HepG2 (cell line): ENCODE results near the gene TMEM107. TPM values are rescaled to one million over a fixed set of nuclear protein-coding genes. Genes with fewer than 3 reads are reported as not detected.
A peak's percentile ranks its signal among the peaks of the same experiment; 100 is the strongest.

Experiments
- ASH2L ChIP-seq: fragments of 300-600, 200-600 bp; sonication (generic); IDR thresholded peaks from 2 replicates; pipeline ENCODE4 v1.7.0; 2017; ENCODE audit warnings: low read depth, mild to moderate bottlenecking, moderate library complexity, mixed read lengths, low read length; ENCODE audit not compliant: insufficient read length
- BRD4 ChIP-seq: sonication (generic); formaldehyde crosslinking; IDR thresholded peaks from 2 replicates; pipeline ENCODE4 v1.4.0; 2020; ENCODE audit warnings: missing genetic modification reagents
- CREB1 ChIP-seq, 2 experiments: fragments of 450-650 bp in 1 of 2; IDR thresholded peaks; 2 replicates each; pipeline ENCODE4 v1.6.1; 2016 to 2017; ENCODE audit warnings: control low read depth in 1 of 2, mild to moderate bottlenecking in 1 of 2, missing compliant biosample characterization in 1 of 2, missing genetic modification characterization in 1 of 2
- FOXK2 ChIP-seq: fragments of 450-650 bp; IDR thresholded peaks from 2 replicates; pipeline ENCODE4 v1.6.1; 2016
- GATA4 ChIP-seq: sonication (generic); IDR thresholded peaks from 2 replicates; pipeline ENCODE4 v1.6.1; 2016; ENCODE audit warnings: antibody characterized with exemption, low read depth, borderline replicate concordance
- HIVEP1 ChIP-seq: sonication (generic); formaldehyde crosslinking; IDR thresholded peaks from 2 replicates; pipeline ENCODE4 v1.4.0; 2020; ENCODE audit warnings: mild to moderate bottlenecking, missing genetic modification reagents
- JDP2 ChIP-seq: sonication (generic); formaldehyde crosslinking; IDR thresholded peaks from 2 replicates; pipeline ENCODE4 v1.8.1; 2022; ENCODE audit warnings: missing genetic modification reagents, borderline replicate concordance
- KDM5A ChIP-seq: fragments of 200-600 bp; sonication (generic); IDR thresholded peaks from 2 replicates; pipeline ENCODE4 v1.7.0; 2018; ENCODE audit warnings: antibody characterized with exemption, mild to moderate bottlenecking, low read length, borderline replicate concordance
- KLF13 ChIP-seq: sonication (generic); formaldehyde crosslinking; IDR thresholded peaks from 2 replicates; pipeline ENCODE4 v1.4.0; 2020; ENCODE audit warnings: mild to moderate bottlenecking, missing genetic modification reagents
- KLF6 ChIP-seq: IDR thresholded peaks from 2 replicates; pipeline ENCODE4 v1.8.0; 2016; ENCODE audit warnings: missing biosample characterization, missing genetic modification reagents
- MZF1 ChIP-seq: sonication (generic); formaldehyde crosslinking; IDR thresholded peaks from 2 replicates; pipeline ENCODE4 v1.8.1; 2023; ENCODE audit warnings: mild to moderate bottlenecking, missing genetic modification reagents, borderline replicate concordance
- ZNF292 ChIP-seq: sonication (generic); formaldehyde crosslinking; IDR thresholded peaks from 2 replicates; pipeline ENCODE4 v1.8.1; 2022; ENCODE audit warnings: mild to moderate bottlenecking, low read depth, missing genetic modification reagents, borderline replicate concordance
- ZNF605 ChIP-seq: sonication (generic); formaldehyde crosslinking; IDR thresholded peaks from 2 replicates; pipeline ENCODE4 v1.8.0; 2022; ENCODE audit warnings: mild to moderate bottlenecking, missing genetic modification reagents
- ZNF644 ChIP-seq: IDR thresholded peaks from 2 replicates; pipeline ENCODE4 v1.6.1; 2016; ENCODE audit warnings: low read depth
- ZNF790 ChIP-seq: sonication (generic); formaldehyde crosslinking; IDR thresholded peaks from 2 replicates; pipeline ENCODE4 v1.8.0; 2022; ENCODE audit warnings: missing genetic modification reagents, mild to moderate bottlenecking, borderline replicate concordance
- ZNF83 ChIP-seq: sonication (generic); formaldehyde crosslinking; IDR thresholded peaks from 2 replicates; pipeline ENCODE4 v1.4.0; 2020; ENCODE audit warnings: missing genetic modification reagents, mild to moderate bottlenecking, borderline replicate concordance
- polyA plus RNA-seq, 8 experiments: library from polyadenylated mRNA; depleted of rRNA in 3 of 8; stranded (reverse) in 7 of 8; unstranded in 1 of 8; fragments of >200 nt; fragmentation: Illumina TruSeq in 4 of 8; extraction: Trizol in 4 of 8; gene quantifications; 2 replicates each; pipeline versions ENCODE4 v1.2.1 to v1.2.3, GENCODE V29; 2011 to 2016; ENCODE audit warnings: low read depth in 4 of 8, missing spikeins in 1 of 8, mixed read lengths in 1 of 8; ENCODE audit not compliant: insufficient read depth in 1 of 8
- total RNA-seq, 5 experiments: library from RNA; depleted of rRNA; stranded (reverse); fragments of >200 nt; fragmentation: Illumina TruSeq; extraction: Trizol; gene quantifications; 2 replicates each; pipeline ENCODE4 v1.2.3, GENCODE V29; 2016; ENCODE audit warnings: low read depth in 1 of 5
- TF ChIP-seq, protein P1 (sequence below): sonication (generic); formaldehyde crosslinking; IDR thresholded peaks from 2 replicates; pipeline ENCODE4 v1.5.0; 2020; ENCODE audit warnings: mild to moderate bottlenecking, missing genetic modification reagents, borderline replicate concordance
- TF ChIP-seq, protein P2 (sequence below): sonication (generic); formaldehyde crosslinking; IDR thresholded peaks from 2 replicates; pipeline ENCODE4 v1.4.0; 2020; ENCODE audit warnings: mild to moderate bottlenecking, missing genetic modification reagents, borderline replicate concordance

Gene TMEM107
- total and polyA plus RNA-seq, 2 of the 13 experiments (the other 11 are each of a cell fraction or from before 2014, with no cell fraction given): 7.2 to 15.3 TPM

- 0 out of 2 replicates have a peak, but pooled peaks have one; percentile 26 for TF ChIP-seq ZNF83
- TF ChIP-seq ZNF292: no peak
- TF ChIP-seq ZNF644 (CRISPR knock-in tag): 0 out of 2 replicates have a peak, but pooled peaks have one; percentile 13
- peak; percentile 19; the same call in 1 of the 2 replicates for TF ChIP-seq MZF1
- TF ChIP-seq ZNF790 (CRISPR knock-in tag): no peak
- TF ChIP-seq, protein P1, sequence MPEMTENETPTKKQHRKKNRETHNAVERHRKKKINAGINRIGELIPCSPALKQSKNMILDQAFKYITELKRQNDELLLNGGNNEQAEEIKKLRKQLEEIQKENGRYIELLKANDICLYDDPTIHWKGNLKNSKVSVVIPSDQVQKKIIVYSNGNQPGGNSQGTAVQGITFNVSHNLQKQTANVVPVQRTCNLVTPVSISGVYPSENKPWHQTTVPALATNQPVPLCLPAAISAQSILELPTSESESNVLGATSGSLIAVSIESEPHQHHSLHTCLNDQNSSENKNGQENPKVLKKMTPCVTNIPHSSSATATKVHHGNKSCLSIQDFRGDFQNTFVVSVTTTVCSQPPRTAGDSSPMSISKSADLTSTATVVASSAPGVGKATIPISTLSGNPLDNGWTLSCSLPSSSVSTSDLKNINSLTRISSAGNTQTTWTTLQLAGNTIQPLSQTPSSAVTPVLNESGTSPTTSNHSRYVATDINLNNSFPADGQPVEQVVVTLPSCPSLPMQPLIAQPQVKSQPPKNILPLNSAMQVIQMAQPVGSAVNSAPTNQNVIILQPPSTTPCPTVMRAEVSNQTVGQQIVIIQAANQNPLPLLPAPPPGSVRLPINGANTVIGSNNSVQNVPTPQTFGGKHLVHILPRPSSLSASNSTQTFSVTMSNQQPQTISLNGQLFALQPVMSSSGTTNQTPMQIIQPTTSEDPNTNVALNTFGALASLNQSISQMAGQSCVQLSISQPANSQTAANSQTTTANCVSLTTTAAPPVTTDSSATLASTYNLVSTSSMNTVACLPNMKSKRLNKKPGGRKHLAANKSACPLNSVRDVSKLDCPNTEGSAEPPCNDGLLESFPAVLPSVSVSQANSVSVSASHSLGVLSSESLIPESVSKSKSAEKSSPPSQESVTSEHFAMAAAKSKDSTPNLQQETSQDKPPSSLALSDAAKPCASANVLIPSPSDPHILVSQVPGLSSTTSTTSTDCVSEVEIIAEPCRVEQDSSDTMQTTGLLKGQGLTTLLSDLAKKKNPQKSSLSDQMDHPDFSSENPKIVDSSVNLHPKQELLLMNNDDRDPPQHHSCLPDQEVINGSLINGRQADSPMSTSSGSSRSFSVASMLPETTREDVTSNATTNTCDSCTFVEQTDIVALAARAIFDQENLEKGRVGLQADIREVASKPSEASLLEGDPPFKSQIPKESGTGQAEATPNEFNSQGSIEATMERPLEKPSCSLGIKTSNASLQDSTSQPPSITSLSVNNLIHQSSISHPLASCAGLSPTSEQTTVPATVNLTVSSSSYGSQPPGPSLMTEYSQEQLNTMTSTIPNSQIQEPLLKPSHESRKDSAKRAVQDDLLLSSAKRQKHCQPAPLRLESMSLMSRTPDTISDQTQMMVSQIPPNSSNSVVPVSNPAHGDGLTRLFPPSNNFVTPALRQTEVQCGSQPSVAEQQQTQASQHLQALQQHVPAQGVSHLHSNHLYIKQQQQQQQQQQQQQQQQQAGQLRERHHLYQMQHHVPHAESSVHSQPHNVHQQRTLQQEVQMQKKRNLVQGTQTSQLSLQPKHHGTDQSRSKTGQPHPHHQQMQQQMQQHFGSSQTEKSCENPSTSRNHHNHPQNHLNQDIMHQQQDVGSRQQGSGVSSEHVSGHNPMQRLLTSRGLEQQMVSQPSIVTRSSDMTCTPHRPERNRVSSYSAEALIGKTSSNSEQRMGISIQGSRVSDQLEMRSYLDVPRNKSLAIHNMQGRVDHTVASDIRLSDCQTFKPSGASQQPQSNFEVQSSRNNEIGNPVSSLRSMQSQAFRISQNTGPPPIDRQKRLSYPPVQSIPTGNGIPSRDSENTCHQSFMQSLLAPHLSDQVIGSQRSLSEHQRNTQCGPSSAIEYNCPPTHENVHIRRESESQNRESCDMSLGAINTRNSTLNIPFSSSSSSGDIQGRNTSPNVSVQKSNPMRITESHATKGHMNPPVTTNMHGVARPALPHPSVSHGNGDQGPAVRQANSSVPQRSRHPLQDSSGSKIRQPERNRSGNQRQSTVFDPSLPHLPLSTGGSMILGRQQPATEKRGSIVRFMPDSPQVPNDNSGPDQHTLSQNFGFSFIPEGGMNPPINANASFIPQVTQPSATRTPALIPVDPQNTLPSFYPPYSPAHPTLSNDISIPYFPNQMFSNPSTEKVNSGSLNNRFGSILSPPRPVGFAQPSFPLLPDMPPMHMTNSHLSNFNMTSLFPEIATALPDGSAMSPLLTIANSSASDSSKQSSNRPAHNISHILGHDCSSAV: no peak
- TF ChIP-seq KLF6 (CRISPR knock-in tag): 0 out of 2 replicates have a peak, but pooled peaks have one; percentile 37
- 0 out of 2 replicates have a peak, but pooled peaks have one; percentile 14 for TF ChIP-seq FOXK2
- peak; percentile 72; the same call in 1 of the 2 replicates for TF ChIP-seq KDM5A
- no peak for TF ChIP-seq HIVEP1
- TF ChIP-seq ZNF605 (CRISPR knock-in tag): peak; percentile 80
- no peak for TF ChIP-seq JDP2 (CRISPR knock-in tag)
- no peak for TF ChIP-seq GATA4
- TF ChIP-seq CREB1 (IDR thresholded peaks at IDR 0.05): peak; percentile 68
- peak; percentile 85 for TF ChIP-seq CREB1 (CRISPR knock-in tag; IDR thresholded peaks at IDR 0.05)
- no peak for TF ChIP-seq BRD4 (CRISPR knock-in tag)
- TF ChIP-seq ASH2L: peak; percentile 69
- TF ChIP-seq, protein P2, sequence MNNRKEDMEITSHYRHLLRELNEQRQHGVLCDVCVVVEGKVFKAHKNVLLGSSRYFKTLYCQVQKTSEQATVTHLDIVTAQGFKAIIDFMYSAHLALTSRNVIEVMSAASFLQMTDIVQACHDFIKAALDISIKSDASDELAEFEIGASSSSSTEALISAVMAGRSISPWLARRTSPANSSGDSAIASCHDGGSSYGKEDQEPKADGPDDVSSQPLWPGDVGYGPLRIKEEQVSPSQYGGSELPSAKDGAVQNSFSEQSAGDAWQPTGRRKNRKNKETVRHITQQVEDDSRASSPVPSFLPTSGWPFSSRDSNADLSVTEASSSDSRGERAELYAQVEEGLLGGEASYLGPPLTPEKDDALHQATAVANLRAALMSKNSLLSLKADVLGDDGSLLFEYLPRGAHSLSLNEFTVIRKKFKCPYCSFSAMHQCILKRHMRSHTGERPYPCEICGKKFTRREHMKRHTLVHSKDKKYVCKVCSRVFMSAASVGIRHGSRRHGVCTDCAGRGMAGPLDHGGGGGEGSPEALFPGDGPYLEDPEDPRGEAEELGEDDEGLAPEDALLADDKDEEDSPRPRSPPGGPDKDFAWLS (CRISPR knock-in tag): no peak
- TF ChIP-seq KLF13 (CRISPR knock-in tag): no peak
Measured at GRCh38 chr17:8138672-8139371, 37.4 kb downstream of the TMEM107 start (continued).
